SK-N-SH (cell line): ENCODE data around the gene LINC00237. TPM values are rescaled to one million over a fixed set of nuclear protein-coding genes. Genes with fewer than 3 reads are reported as not detected.

Source experiments
- CTCF ChIA-PET: fragments of 300-600, 350-600 bp; formaldehyde crosslinking; extraction: SDS; loops from one replicate; lab custom pipeline; 2021; lab: Yijun Ruan, JAX
- POLR2A ChIA-PET: fragments of 350-600 bp; sonication (Branson Sonifier 250); formaldehyde crosslinking; extraction: SDS; loops from one replicate; lab custom pipeline; 2020; ENCODE audit warnings: antibody characterized with exemption, inconsistent platforms; lab: Yijun Ruan, JAX
- DNase-seq: peaks from one replicate; pipeline ENCODE4 v3.0.0; 2012
- H2AFZ ChIP-seq: fragments of 200-600 bp; sonication (generic); 2 replicates; pipeline ENCODE4 v1.8.1; 2016; ENCODE audit warnings: antibody characterized with exemption, mild to moderate bottlenecking, low read depth
- H3F3A ChIP-seq: fragments of 200-600 bp; sonication (generic); replicated peaks from 2 replicates; pipeline ENCODE3; 2016; ENCODE audit warnings: antibody characterized with exemption, mild to moderate bottlenecking; ENCODE audit not compliant: insufficient read depth
- H3K27ac ChIP-seq, 2 experiments: fragments of 200-500 bp in 1 of 2; fragments of 200-600 bp in 1 of 2; sonication (Bioruptor generic) in 1 of 2; sonication (generic), shearing (Covaris generic) in 1 of 2; 2 replicates each; pipeline versions ENCODE4 v1.5.1 to v1.6.1; 2014 to 2016; ENCODE audit warnings: low read depth in 2 of 2, inconsistent platforms in 1 of 2, low read length in 1 of 2, mild to moderate bottlenecking in 1 of 2, mixed read lengths in 1 of 2
- H3K27me3 ChIP-seq: fragments of 200-600 bp; sonication (generic), shearing (Covaris generic); 2 replicates; pipeline ENCODE4 v1.6.1; 2016; ENCODE audit warnings: mixed run types; ENCODE audit not compliant: insufficient read depth
- H3K36me3 ChIP-seq, 2 experiments: fragments of 200-500 bp in 1 of 2; fragments of 200-600 bp in 1 of 2; sonication (Bioruptor generic) in 1 of 2; sonication (generic) in 1 of 2; replicated peaks in 1 of 2; 2 replicates each; pipeline versions ENCODE3 to v1.5.1; 2014 to 2016; ENCODE audit warnings: low read length in 1 of 2, mild to moderate bottlenecking in 1 of 2; ENCODE audit not compliant: insufficient read depth in 2 of 2, control insufficient read depth in 1 of 2
- H3K4me1 ChIP-seq, 2 experiments: fragments of 200-500 bp in 1 of 2; fragments of 200-600 bp in 1 of 2; sonication (Bioruptor generic) in 1 of 2; sonication (generic), shearing (Covaris generic) in 1 of 2; 2 replicates each; pipeline versions ENCODE4 v1.5.1 to v1.6.1; 2014 to 2016; ENCODE audit warnings: low read depth in 1 of 2, low read length in 1 of 2, mixed run types in 1 of 2; ENCODE audit not compliant: insufficient read depth in 2 of 2, control insufficient read depth in 1 of 2
- H3K4me2 ChIP-seq: fragments of 200-600 bp; sonication (generic), shearing (Covaris generic); 2 replicates; pipeline ENCODE4 v1.6.1; 2017; ENCODE audit warnings: mixed run types
- H3K4me3 ChIP-seq, 2 experiments: fragments of 200-500 bp in 1 of 2; fragments of 200-600 bp in 1 of 2; sonication (Bioruptor generic) in 1 of 2; sonication (generic), shearing (Covaris generic) in 1 of 2; 2 replicates each; pipeline versions ENCODE4 v1.5.1 to v1.8.1; 2014 to 2016; ENCODE audit warnings: low read depth in 2 of 2, inconsistent platforms in 1 of 2, low read length in 1 of 2, mild to moderate bottlenecking in 1 of 2, mixed read lengths in 1 of 2, moderate library complexity in 1 of 2
- H3K79me2 ChIP-seq: fragments of 200-600 bp; sonication (generic); 2 replicates; pipeline ENCODE4 v1.8.1; 2017; ENCODE audit warnings: mild to moderate bottlenecking; ENCODE audit not compliant: insufficient read depth
- H3K9ac ChIP-seq: fragments of 200-600 bp; sonication (generic); 2 replicates; pipeline ENCODE4 v1.6.1; 2017; ENCODE audit warnings: mixed run types
- H3K9me2 ChIP-seq: fragments of 200-600 bp; sonication (generic); 2 replicates; pipeline ENCODE4 v1.6.1; 2017; ENCODE audit warnings: mixed run types
- H3K9me3 ChIP-seq: fragments of 200-600 bp; sonication (generic); 2 replicates; pipeline ENCODE4 v1.6.1; 2017; ENCODE audit warnings: mixed run types, mild to moderate bottlenecking, moderate library complexity
- H4K20me1 ChIP-seq: fragments of 200-600 bp; sonication (generic); 2 replicates; pipeline ENCODE4 v1.6.1; 2017; ENCODE audit warnings: mild to moderate bottlenecking, mixed run types; ENCODE audit not compliant: insufficient read depth
- CHD2 ChIP-seq: fragments of 150-350 bp; IDR thresholded peaks from 2 replicates; pipeline ENCODE4 v1.6.1; 2018; ENCODE audit warnings: low read length; ENCODE audit not compliant: partially characterized antibody
- EZH2phosphoT487 ChIP-seq: fragments of 200-600 bp; sonication (generic); IDR thresholded peaks from 2 replicates; pipeline ENCODE4 v1.6.1; 2017; ENCODE audit warnings: low read depth, mixed run types, mild to moderate bottlenecking, antibody characterized with exemption, moderate library complexity, borderline replicate concordance
- FOSL2 ChIP-seq: IDR thresholded peaks from 2 replicates; pipeline ENCODE4 v1.4.0; 2012; ENCODE audit warnings: low read depth, mild to moderate bottlenecking, moderate library complexity, borderline replicate concordance
- FOXJ3 ChIP-seq: sonication (generic); formaldehyde crosslinking; IDR thresholded peaks from 2 replicates; pipeline ENCODE4 v1.5.1; 2020; ENCODE audit warnings: mild to moderate bottlenecking, missing genetic modification reagents
- GATA2 ChIP-seq: sonication (generic); formaldehyde crosslinking; IDR thresholded peaks from 2 replicates; pipeline ENCODE4 v1.5.0; 2020; ENCODE audit warnings: mild to moderate bottlenecking, missing genetic modification reagents
- IRF3 ChIP-seq: fragments of 150-350 bp; IDR thresholded peaks from 2 replicates; pipeline ENCODE4 v1.6.1; 2016; ENCODE audit warnings: mild to moderate bottlenecking, low read depth, low read length
- MAX ChIP-seq: IDR thresholded peaks from 2 replicates; pipeline ENCODE4 v1.4.0; 2012; ENCODE audit warnings: low read depth
- MXI1 ChIP-seq: IDR thresholded peaks from 2 replicates; pipeline ENCODE4 v1.6.1; 2012; ENCODE audit warnings: mild to moderate bottlenecking, low read depth, low read length, improper control_type of control experiment
- RAD21 ChIP-seq: IDR thresholded peaks from 2 replicates; pipeline ENCODE4 v1.6.1; 2012; ENCODE audit warnings: mild to moderate bottlenecking, low read length
- RCOR1 ChIP-seq: fragments of 150-350 bp; IDR thresholded peaks from 2 replicates; pipeline ENCODE4 v1.6.1; 2017; ENCODE audit warnings: antibody characterized with exemption, low read length
- RXRA ChIP-seq: IDR thresholded peaks from 2 replicates; pipeline ENCODE4 v1.4.0; 2012; ENCODE audit warnings: low read depth, mild to moderate bottlenecking, borderline replicate concordance
- TAF1 ChIP-seq: IDR thresholded peaks from 2 replicates; pipeline ENCODE4 v1.6.1; 2012; ENCODE audit warnings: low read depth, mild to moderate bottlenecking, low read length, moderate library complexity, borderline replicate concordance
- USF1 ChIP-seq: IDR thresholded peaks from 2 replicates; pipeline ENCODE4 v1.4.0; 2012; ENCODE audit warnings: low read depth, borderline replicate concordance
- USF2 ChIP-seq: fragments of 150-350 bp; IDR thresholded peaks from 2 replicates; pipeline ENCODE4 v1.6.1; 2017; ENCODE audit warnings: antibody characterized with exemption, low read length, low read depth, borderline replicate concordance
- YY1 ChIP-seq: IDR thresholded peaks from 2 replicates; pipeline ENCODE4 v1.4.0; 2012; ENCODE audit warnings: low read depth, mild to moderate bottlenecking
- ZBTB33 ChIP-seq: IDR thresholded peaks from 2 replicates; pipeline ENCODE4 v1.4.0; 2012; ENCODE audit warnings: low read depth, borderline replicate concordance
- WGBS: methylation state at CpG from one replicate; pipeline ENCODE4 v1.1.6; 2017; ENCODE audit warnings: low lambda C conversion rate; 5-methylcytosine and 5-hydroxymethylcytosine counted together
- polyA plus RNA-seq, 3 experiments: library from polyadenylated mRNA; depleted of rRNA; stranded (reverse); fragments of >200 nt; gene quantifications; 2 replicates each; pipeline ENCODE4 v1.2.3, GENCODE V29; 2012

LINC00237 gene
- polyA plus RNA-seq, 1 of the 3 experiments (the other 2 are of a cell fraction): not detected

- no peak overlapping the region for H3K27ac ChIP-seq
- TF ChIP-seq RAD21 (no peak), RXRA (no peak), FOSL2 (no peak), USF2 (no peak), FOXJ3 (no peak)
- TF ChIP-seq, all 33 proteins: peak for 0
- Histone ChIP-seq H3K4me2 (no peak overlapping the region), H3K9me3 (no peaks in the 10 kb centered on the region), H2AFZ (no peak overlapping the region), H3K27me3 (peaks cover 15% of the 10 kb centered on the region), H3K4me1 (no peaks in the 10 kb centered on the region), H3K4me3 (no peak overlapping the region), H3K79me2 (no peaks in the 10 kb centered on the region), H3K36me3 (no peaks in the 10 kb centered on the region), H3K9ac (no peak overlapping the region), H4K20me1 (no peaks in the 10 kb centered on the region), H3F3A (no peaks in the 10 kb centered on the region), H3K9me2 (no peaks in the 10 kb centered on the region)
- no peak for DNase-seq
- CTCF ChIA-PET: interaction anchor here (0.7 to 1.8 kb wide), 4 partner anchors 12 to 254 kb away, joined by 3 to 6 read pairs (median 4); no protein-coding TSS in a partner anchor
- 54% methylated on average over 15 of the region's 15 CpGs for WGBS
- POLR2A ChIA-PET: no interaction called here
These were observed 8.4 kb upstream of the LINC00237 start for GRCh38 chr20:21114584-21114983.

- H3F3A ChIP-seq: no peaks in the 10 kb centered on the region
- no peaks in the 10 kb centered on the region for H3K4me1 ChIP-seq
- no peaks in the 10 kb centered on the region for H4K20me1 ChIP-seq
- CTCF ChIA-PET: interaction anchor here (1.5 kb wide), 1 partner anchor 122 kb away, joined by 5 read pairs; no protein-coding TSS in a partner anchor
- H3K27ac ChIP-seq: no peak overlapping the region
- no peak overlapping the region for H3K4me2 ChIP-seq
- H3K27me3 ChIP-seq: peaks cover 15% of the 10 kb centered on the region
- no peak for DNase-seq
- no peaks in the 10 kb centered on the region for H3K9me3 ChIP-seq
- no peak overlapping the region for H3K9ac ChIP-seq
- no peaks in the 10 kb centered on the region for H3K79me2 ChIP-seq
- H2AFZ ChIP-seq: no peak overlapping the region
- H3K4me3 ChIP-seq: no peak overlapping the region
- POLR2A ChIA-PET: no interaction called here
- WGBS: 5% methylated on average over 4 of the region's 4 CpGs
- no peaks in the 10 kb centered on the region for H3K9me2 ChIP-seq
- no peaks in the 10 kb centered on the region for H3K36me3 ChIP-seq
- TF ChIP-seq TAF1 (no peak), ZBTB33 (no peak), IRF3 (no peak), FOSL2 (no peak), MAX (no peak), USF2 (no peak), RAD21 (no peak), USF1 (no peak), EZH2phosphoT487 (no peak), MXI1 (no peak), RCOR1 (no peak), YY1 (no peak), FOXJ3 (no peak), CHD2 (no peak), GATA2 (CRISPR knock-in tag) (no peak)
These were observed 7.5 kb upstream of the LINC00237 start for GRCh38 chr20:21113697-21114096.
